Activated naive CD4-positive, alpha-beta T cell treated with anti-CD3 and anti-CD28 coated beads, Interleukin-2, amount 50 U/mL, for 72 hours (primary cell): ENCODE results near the gene PLCB1. TPM values are rescaled to one million over a fixed set of nuclear protein-coding genes. Genes with fewer than 3 reads are reported as not detected.
A peak's percentile ranks its signal among the peaks of the same experiment; 100 is the strongest.
"Not testable (repeated sequence)": the region's sequence is repeated elsewhere in the genome, so short reads cannot be mapped to it uniquely, and the experiment has no call there.

ENCODE experiments used
- ATAC-seq, 2 donors: fragments of 150-1000 bp; cut with Tn5 transposase; 2 replicates each; pipeline ENCODE4 v1.10.0; 2021; ENCODE audit warnings: mild to moderate bottlenecking in 2 of 2, moderate library complexity in 2 of 2
- DNase-seq, 2 donors: peaks; one replicate each; pipeline ENCODE4 v3.0.0; 2021 to 2022; ENCODE audit warnings: low spot score in 2 of 2
- H3K27ac Mint-ChIP-seq, 2 donors: one replicate each; pipeline ENCODE4 v1.8.0; 2022; ENCODE audit warnings: mild to moderate bottlenecking in 2 of 2, mixed read lengths in 2 of 2
- H3K36me3 Mint-ChIP-seq, 2 donors: one replicate each; pipeline ENCODE4 v1.8.0; 2022; ENCODE audit warnings: mixed read lengths in 2 of 2
- H3K9me3 Mint-ChIP-seq, 2 donors: one replicate each; pipeline ENCODE4 v1.8.0; 2022; ENCODE audit warnings: mixed read lengths in 2 of 2
- total RNA-seq, 2 donors: library from RNA; stranded (reverse); gene quantifications; one replicate each; pipeline ENCODE4 v1.2.3, GENCODE V29; 2022

Gene PLCB1
- total RNA-seq, 2 donors from 2014 or later: 0.56 to 2.1 TPM

GRCh38 chr20:8853211-8853610 lies 721.1 kb downstream of the PLCB1 start:
- ATAC-seq, DNase-seq, H3K36me3 Mint-ChIP-seq, H3K27ac Mint-ChIP-seq, H3K9me3 Mint-ChIP-seq: not testable (repeated sequence)

- H3K9me3 Mint-ChIP-seq: no peaks in the 10 kb centered on the region
- H3K36me3 Mint-ChIP-seq: no peaks in the 10 kb centered on the region
- ATAC-seq: peak; percentile 43 to 66
- H3K27ac Mint-ChIP-seq: no peak overlapping the region
- DNase-seq: peak in 1 of 2 donors; percentile 3
Observed at GRCh38 chr20:8853805-8854338, 721.8 kb downstream of the PLCB1 start.

GRCh38 chr20:8854571-8854970 lies 722.5 kb downstream of the PLCB1 start:
- DNase-seq: no peak
- H3K36me3 Mint-ChIP-seq: no peaks in the 10 kb centered on the region
- H3K27ac Mint-ChIP-seq: no peak overlapping the region
- no peak for ATAC-seq
- no peaks in the 10 kb centered on the region for H3K9me3 Mint-ChIP-seq

GRCh38 chr20:8855315-8855714 lies 723.2 kb downstream of the PLCB1 start:
- no peak overlapping the region for H3K27ac Mint-ChIP-seq
- no peak for DNase-seq
- no peak for ATAC-seq
- no peaks in the 10 kb centered on the region for H3K9me3 Mint-ChIP-seq
- no peaks in the 10 kb centered on the region for H3K36me3 Mint-ChIP-seq

- Mint-ChIP-seq H3K9me3 (no peaks in the 10 kb centered on the region), H3K27ac (no peak overlapping the region), H3K36me3 (no peaks in the 10 kb centered on the region)
- DNase-seq (no peak), ATAC-seq (no peak)
Observed at GRCh38 chr20:8856668-8857067, 724.6 kb downstream of the PLCB1 start.

GRCh38 chr20:8858181-8858787 lies 726.2 kb downstream of the PLCB1 start:
- no peak for DNase-seq
- Mint-ChIP-seq H3K27ac (no peak overlapping the region), H3K36me3 (no peaks in the 10 kb centered on the region)

GRCh38 chr20:8860011-8860495 lies 728.0 kb downstream of the PLCB1 start:
- Mint-ChIP-seq H3K27ac (no peak overlapping the region), H3K9me3 (no peaks in the 10 kb centered on the region), H3K36me3 (no peaks in the 10 kb centered on the region)
- ATAC-seq: no peak
- DNase-seq: no peak

More at GRCh38 chr20:8858181-8858787, 726.2 kb downstream of the PLCB1 start:
- no peaks in the 10 kb centered on the region for H3K9me3 Mint-ChIP-seq
- ATAC-seq: no peak

- ATAC-seq (no peak), DNase-seq (no peak)
- Mint-ChIP-seq H3K36me3 (no peaks in the 10 kb centered on the region), H3K27ac (no peak overlapping the region), H3K9me3 (no peaks in the 10 kb centered on the region)
Observed at GRCh38 chr20:8862092-8862491, 730.0 kb downstream of the PLCB1 start.

- DNase-seq (no peak), ATAC-seq (no peak)
- H3K36me3 Mint-ChIP-seq: no peaks in the 10 kb centered on the region
Observed at GRCh38 chr20:8865636-8866035, 733.6 kb downstream of the PLCB1 start.

GRCh38 chr20:8867038-8867740 lies 735.1 kb downstream of the PLCB1 start:
- H3K36me3 Mint-ChIP-seq: no peaks in the 10 kb centered on the region

More at GRCh38 chr20:8865636-8866035, 733.6 kb downstream of the PLCB1 start:
- Mint-ChIP-seq H3K27ac (no peak overlapping the region), H3K9me3 (no peaks in the 10 kb centered on the region)

GRCh38 chr20:8870652-8871051 lies 738.6 kb downstream of the PLCB1 start:
- Mint-ChIP-seq H3K36me3 (no peaks in the 10 kb centered on the region), H3K27ac (no peak overlapping the region), H3K9me3 (peaks cover 0 to 3% of the 10 kb centered on the region in 2 donors)
- ATAC-seq (no peak), DNase-seq (no peak)

More at GRCh38 chr20:8867038-8867740, 735.1 kb downstream of the PLCB1 start:
- DNase-seq (no peak), ATAC-seq (no peak)
- Mint-ChIP-seq H3K27ac (no peak overlapping the region), H3K9me3 (no peaks in the 10 kb centered on the region)

- ATAC-seq (no peak), DNase-seq (no peak)
- H3K9me3 Mint-ChIP-seq: peaks cover 0 to 6% of the 10 kb centered on the region in 2 donors
- H3K36me3 Mint-ChIP-seq: no peaks in the 10 kb centered on the region
- no peak overlapping the region for H3K27ac Mint-ChIP-seq
Observed at GRCh38 chr20:8874437-8874836, 742.4 kb downstream of the PLCB1 start.

- no peak overlapping the region for H3K27ac Mint-ChIP-seq
- no peaks in the 10 kb centered on the region for H3K36me3 Mint-ChIP-seq
- ATAC-seq (no peak), DNase-seq (no peak)
- peaks cover 0 to 6% of the 10 kb centered on the region in 2 donors for H3K9me3 Mint-ChIP-seq
Observed at GRCh38 chr20:8875586-8875985, 743.5 kb downstream of the PLCB1 start.

- no peak overlapping the region for H3K27ac Mint-ChIP-seq
- ATAC-seq: no peak
- peaks cover 0 to 6% of the 10 kb centered on the region in 2 donors for H3K9me3 Mint-ChIP-seq
- DNase-seq: no peak
- no peaks in the 10 kb centered on the region for H3K36me3 Mint-ChIP-seq
Observed at GRCh38 chr20:8876366-8876765, 744.3 kb downstream of the PLCB1 start.

GRCh38 chr20:8877294-8877693 lies 745.2 kb downstream of the PLCB1 start:
- Mint-ChIP-seq H3K27ac (no peak overlapping the region), H3K9me3 (peaks cover 0 to 6% of the 10 kb centered on the region in 2 donors), H3K36me3 (no peaks in the 10 kb centered on the region)
- DNase-seq: no peak
- no peak for ATAC-seq

GRCh38 chr20:8879669-8880068 lies 747.6 kb downstream of the PLCB1 start:
- DNase-seq (no peak), ATAC-seq (no peak)
- no peaks in the 10 kb centered on the region for H3K36me3 Mint-ChIP-seq
- no peak overlapping the region for H3K27ac Mint-ChIP-seq
- peaks cover 0 to 3% of the 10 kb centered on the region in 2 donors for H3K9me3 Mint-ChIP-seq

- Mint-ChIP-seq H3K36me3 (no peaks in the 10 kb centered on the region), H3K9me3 (peaks cover 0 to 3% of the 10 kb centered on the region in 2 donors), H3K27ac (no peak overlapping the region)
- ATAC-seq: no peak
- no peak for DNase-seq
Observed at GRCh38 chr20:8880085-8880853, 748.2 kb downstream of the PLCB1 start.
